HepG2 (cell line): ENCODE data around the gene SNAI1. TPM values are rescaled to one million over a fixed set of nuclear protein-coding genes. Genes with fewer than 3 reads are reported as not detected.

Experiments used
- ATAC-seq: fragments of 200-7000 bp; cut with Tn5 transposase; 3 replicates; pipeline ENCODE4 v1.9.1; 2020; ENCODE audit warnings: mild to moderate bottlenecking, moderate library complexity
- BruUV-seq: library from RNA; stranded (reverse); fragments of 400-500 nt; replicated peaks from 2 replicates; lab custom pipeline; 2021; lab: Mats Ljungman, UMichigan
- CTCF ChIA-PET: fragments of 300-600 bp; formaldehyde crosslinking; extraction: SDS; loops from one replicate; lab custom pipeline; 2021; ENCODE audit warnings: low total read pairs, inconsistent platforms, low intra/inter-chr PET ratio; lab: Yijun Ruan, JAX
- POLR2A ChIA-PET: fragments of 350-600 bp; sonication (Branson Sonifier 250); formaldehyde crosslinking; loops from one replicate; lab custom pipeline; 2020; ENCODE audit warnings: antibody characterized with exemption, inconsistent platforms; lab: Yijun Ruan, JAX
- DNase-seq: peaks from one replicate; pipeline ENCODE4 v3.0.0-alpha.2; 2015; ENCODE audit warnings: low spot score
- FAIRE-seq: peaks from 3 replicates; lab custom pipeline; 2011; peaks lifted over from hg19 to GRCh38; lab: Jason Lieb, UNC
- H2AFZ ChIP-seq: one replicate; pipeline ENCODE4 v1.6.1; 2011; ENCODE audit warnings: low read length, inconsistent platforms
- H3K27ac ChIP-seq: fragments of 300-600 bp; 3 replicates; pipeline ENCODE4 v1.8.0; 2011; ENCODE audit warnings: mixed run types, mild to moderate bottlenecking, mixed read lengths, low read length, inconsistent platforms; ENCODE audit not compliant: insufficient read depth; ENCODE audit errors: extremely low read length
- H3K27me3 ChIP-seq, 2 experiments: fragments of 200-600 bp in 1 of 2; 2 replicates in 1 of 2; 3 replicates in 1 of 2; pipeline versions ENCODE4 v1.6.0 to v1.8.0; 2011; ENCODE audit warnings: low read length in 2 of 2, mild to moderate bottlenecking in 2 of 2, moderate library complexity in 2 of 2, inconsistent platforms in 1 of 2; ENCODE audit not compliant: insufficient read depth in 2 of 2, control insufficient read depth in 1 of 2
- H3K36me3 ChIP-seq, 2 experiments: fragments of 200-600 bp in 1 of 2; replicated peaks in 1 of 2; 2 replicates in 1 of 2; 3 replicates in 1 of 2; pipeline versions ENCODE4 v1.5.1 to v1.8.0; 2011; ENCODE audit warnings: low read length in 2 of 2, inconsistent platforms in 1 of 2; ENCODE audit not compliant: insufficient read depth in 2 of 2, control insufficient read depth in 1 of 2
- H3K4me1 ChIP-seq: 2 replicates; pipeline ENCODE4 v1.5.1; 2012; ENCODE audit warnings: low read length, inconsistent platforms; ENCODE audit not compliant: insufficient read depth
- H3K4me2 ChIP-seq: 2 replicates; pipeline ENCODE4 v1.6.0; 2011; ENCODE audit warnings: low read depth, low read length, inconsistent platforms
- H3K4me3 ChIP-seq, 3 experiments: fragments of 200-600 bp in 1 of 3; sonication (generic), shearing (Covaris generic) in 1 of 3; replicated peaks in 1 of 3; 2 replicates each; pipeline ENCODE4 v1.5.1; 2011 to 2016; ENCODE audit warnings: low read length in 3 of 3, inconsistent platforms in 2 of 3, low read depth in 2 of 3, mild to moderate bottlenecking in 2 of 3, control low read depth in 1 of 3, mixed read lengths in 1 of 3; ENCODE audit not compliant: insufficient read depth in 1 of 3
- H3K79me2 ChIP-seq: one replicate; pipeline ENCODE4 v1.6.1; 2011; ENCODE audit warnings: low read length, inconsistent platforms; ENCODE audit not compliant: insufficient read depth
- H3K9ac ChIP-seq: 2 replicates; pipeline ENCODE4 v1.6.0; 2011; ENCODE audit warnings: mild to moderate bottlenecking, low read depth, low read length, inconsistent platforms; ENCODE audit not compliant: insufficient read depth
- H3K9me3 ChIP-seq: 2 replicates; pipeline ENCODE4 v1.5.1; 2012; ENCODE audit warnings: mild to moderate bottlenecking, low read length
- H4K20me1 ChIP-seq: 2 replicates; pipeline ENCODE4 v1.6.0; 2011; ENCODE audit warnings: inconsistent platforms, mild to moderate bottlenecking, low read length, moderate library complexity; ENCODE audit not compliant: insufficient read depth
- ADNP ChIP-seq: sonication (generic); formaldehyde crosslinking; IDR thresholded peaks from 2 replicates; pipeline ENCODE4 v1.4.0; 2020; ENCODE audit warnings: missing genetic modification reagents
- ATF7 ChIP-seq, 2 experiments: fragments of 450-650 bp in 1 of 2; sonication (generic) in 1 of 2; formaldehyde crosslinking in 1 of 2; IDR thresholded peaks; 2 replicates each; pipeline versions ENCODE4 v1.4.0 to v1.6.1; 2016 to 2020; ENCODE audit warnings: antibody characterized with exemption in 1 of 2, mild to moderate bottlenecking in 1 of 2, missing genetic modification reagents in 1 of 2
- FOXO1 ChIP-seq: sonication (generic); formaldehyde crosslinking; IDR thresholded peaks from 2 replicates; pipeline ENCODE4 v1.4.0; 2020; ENCODE audit warnings: missing genetic modification reagents
- MTF2 ChIP-seq: sonication (generic); formaldehyde crosslinking; IDR thresholded peaks from 2 replicates; pipeline ENCODE4 v1.5.0; 2020; ENCODE audit warnings: missing genetic modification reagents, borderline replicate concordance
- MYNN ChIP-seq: sonication (generic); formaldehyde crosslinking; IDR thresholded peaks from 2 replicates; pipeline ENCODE4 v1.4.0; 2020; ENCODE audit warnings: mild to moderate bottlenecking, low read depth, missing genetic modification reagents
- RBM22 ChIP-seq: fragments of 200-400 bp; formaldehyde crosslinking; optimal IDR thresholded peaks from 2 replicates; pipeline ENCODE3; 2017; ENCODE audit warnings: mild to moderate bottlenecking, low read length, moderate library complexity
- SOX6 ChIP-seq, 2 experiments: fragments of 450-650 bp in 1 of 2; sonication (generic) in 1 of 2; formaldehyde crosslinking in 1 of 2; IDR thresholded peaks; 2 replicates each; pipeline versions ENCODE4 v1.4.0 to v1.6.1; 2017 to 2020; ENCODE audit warnings: antibody characterized with exemption in 1 of 2, mild to moderate bottlenecking in 1 of 2, missing genetic modification reagents in 1 of 2
- TSC22D2 ChIP-seq: sonication (generic); formaldehyde crosslinking; IDR thresholded peaks from 2 replicates; pipeline ENCODE4 v1.5.1; 2020; ENCODE audit warnings: missing genetic modification reagents, mild to moderate bottlenecking, borderline replicate concordance
- ZNF414 ChIP-seq: sonication (generic); formaldehyde crosslinking; IDR thresholded peaks from 2 replicates; pipeline ENCODE4 v1.5.0; 2020; ENCODE audit warnings: missing genetic modification reagents
- ZNF501 ChIP-seq: sonication (generic); formaldehyde crosslinking; IDR thresholded peaks from 2 replicates; pipeline ENCODE4 v1.5.1; 2020; ENCODE audit warnings: mild to moderate bottlenecking, moderate library complexity, missing genetic modification reagents
- ZNF609 ChIP-seq: sonication (generic); formaldehyde crosslinking; IDR thresholded peaks from 2 replicates; pipeline ENCODE4 v1.4.0; 2020; ENCODE audit warnings: mild to moderate bottlenecking, missing genetic modification reagents, borderline replicate concordance
- ZNF766 ChIP-seq: sonication (generic); formaldehyde crosslinking; IDR thresholded peaks from 2 replicates; pipeline ENCODE4 v1.5.0; 2020; ENCODE audit warnings: missing genetic modification reagents, borderline replicate concordance
- WGBS: methylation state at CpG from one replicate; pipeline ENCODE4 v1.1.6; 2017; ENCODE audit warnings: low lambda C conversion rate; 5-methylcytosine and 5-hydroxymethylcytosine counted together
- in situ Hi-C: cut with HindIII; loops from 2 replicates; pipeline ENCODE4 v1.10.0; 2017; ENCODE audit warnings: low pct_unique_long_range_greater_than_20kb; ENCODE audit not compliant: extremely low pct_ligation_motif_present
- intact Hi-C: fragments of 100-400 bp; cut with micrococcal nuclease; formaldehyde crosslinking; loops from one replicate; pipeline ENCODE4 v1.10.0; 2022; ENCODE audit not compliant: unreplicated experiment
- polyA plus RNA-seq, 8 experiments: library from polyadenylated mRNA; depleted of rRNA in 3 of 8; stranded (reverse) in 7 of 8; unstranded in 1 of 8; fragments of >200 nt; fragmentation: Illumina TruSeq in 4 of 8; extraction: Trizol in 4 of 8; gene quantifications; 2 replicates each; pipeline versions ENCODE4 v1.2.1 to v1.2.3, GENCODE V29; 2011 to 2016; ENCODE audit warnings: low read depth in 4 of 8, missing spikeins in 1 of 8, mixed read lengths in 1 of 8; ENCODE audit not compliant: insufficient read depth in 1 of 8
- total RNA-seq, 5 experiments: library from RNA; depleted of rRNA; stranded (reverse); fragments of >200 nt; fragmentation: Illumina TruSeq; extraction: Trizol; gene quantifications; 2 replicates each; pipeline ENCODE4 v1.2.3, GENCODE V29; 2016; ENCODE audit warnings: low read depth in 1 of 5
- TF ChIP-seq, protein P1 (sequence below): sonication (generic); formaldehyde crosslinking; IDR thresholded peaks from 2 replicates; pipeline ENCODE4 v1.8.0; 2022; ENCODE audit warnings: mild to moderate bottlenecking, missing genetic modification reagents, moderate library complexity

The SNAI1 gene
- total and polyA plus RNA-seq, 2 of the 13 experiments (the other 11 are each of a cell fraction or from before 2014, with no cell fraction given): 1.3 to 1.4 TPM

DNA sequence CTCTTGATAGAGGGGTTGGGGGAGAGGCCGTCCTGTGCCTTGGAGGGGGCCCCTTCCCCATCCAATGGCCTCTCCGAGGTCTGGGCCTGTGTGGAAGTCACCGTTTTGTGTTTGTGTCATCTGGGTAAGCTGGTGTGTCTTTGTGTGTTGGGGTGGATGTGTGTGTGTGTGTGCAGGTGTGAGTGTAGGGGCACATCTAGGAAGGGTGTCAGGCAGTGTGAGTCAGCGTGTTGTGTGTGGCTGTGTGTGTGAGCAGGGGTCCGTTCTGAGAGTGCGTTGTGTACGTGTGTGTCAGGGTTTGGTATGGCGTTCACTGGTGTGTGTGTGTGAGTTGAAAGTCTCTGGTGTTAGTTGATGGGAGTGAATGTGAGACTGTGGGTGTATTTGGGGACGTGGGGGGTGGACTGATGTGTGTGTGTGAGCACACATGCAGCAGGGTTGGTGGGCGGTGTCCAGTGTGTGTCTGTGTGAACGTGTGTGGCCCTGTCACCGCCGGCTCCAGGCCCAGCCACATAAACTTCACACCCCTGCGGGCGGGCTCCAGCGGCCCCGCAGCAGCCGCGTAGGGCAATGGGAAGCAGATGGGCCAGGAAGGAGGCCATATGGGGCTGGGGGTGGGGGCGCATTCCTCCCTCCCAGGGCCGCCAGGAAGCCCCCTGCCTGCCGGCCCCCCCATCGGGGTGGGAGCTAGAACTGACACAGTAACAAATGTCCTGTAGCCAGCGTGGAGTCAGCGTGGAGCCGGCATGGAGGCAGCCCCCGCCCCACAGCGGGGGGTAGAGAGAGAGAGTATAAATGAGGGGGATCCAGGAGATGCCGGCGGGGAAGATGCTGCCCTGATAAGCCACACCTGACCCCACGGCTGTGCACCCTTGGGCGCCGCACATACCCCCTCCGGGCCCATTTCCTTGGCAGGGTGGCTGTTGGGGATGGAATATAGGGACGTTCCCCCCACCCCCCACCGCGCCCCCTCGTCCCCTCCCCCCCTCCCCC is 32.1 kb downstream of the SNAI1 start (continued):
- TF ChIP-seq ATF7 (IDR thresholded peaks at IDR 0.05): no peak
- no peak for TF ChIP-seq ATF7 (CRISPR knock-in tag; IDR thresholded peaks at IDR 0.05)

- ChIA-PET POLR2A (interaction anchor here (0.7 to 1.2 kb wide), 2 partner anchors 16 to 29 kb away, joined by 3 read pairs; no protein-coding TSS in a partner anchor), CTCF (no interaction called here)
- Histone ChIP-seq H3K4me1 (peaks cover 40% of the 10 kb centered on the region), H3K9ac (peak overlapping the region; percentile 41; the same call in 1 of the 2 replicates), H2AFZ (peak overlapping the region; percentile 31), H3K4me2 (peak overlapping the region; percentile 93), H3K79me2 (no peaks in the 10 kb centered on the region), H3K27me3 (peaks cover 3 to 11% of the 10 kb centered on the region in 2 experiments; a peak in 3 of 5 replicates), H3K27ac (no peak overlapping the region), H3K36me3 (no peaks in the 10 kb centered on the region), H4K20me1 (no peaks in the 10 kb centered on the region), H3K4me3 (peak overlapping the region in 2 of 3 experiments; percentile 49 to 68; a peak in 5 of 6 replicates), H3K9me3 (no peaks in the 10 kb centered on the region)
- ATAC-seq (no peak; the same call in 2 of the 3 replicates), FAIRE-seq (no peak), DNase-seq (no peak)
- 51% methylated on average over 8 of the region's 8 CpGs for WGBS
- in situ Hi-C loops (no loop called here), intact Hi-C loops (no loop called here)
- no TSS peak for BruUV-seq
- TF ChIP-seq ZNF766 (CRISPR knock-in tag) (no peak), ZNF609 (CRISPR knock-in tag) (0 out of 2 replicates have a peak, but pooled peaks have one; percentile 6), SOX6 (IDR thresholded peaks at IDR 0.05) (no peak), SOX6 (CRISPR knock-in tag; IDR thresholded peaks at IDR 0.05) (no peak), ZNF501 (CRISPR knock-in tag) (0 out of 2 replicates have a peak, but pooled peaks have one; percentile 7), MYNN (CRISPR knock-in tag) (no peak), RBM22 (no peak), FOXO1 (CRISPR knock-in tag) (no peak), TSC22D2 (CRISPR knock-in tag) (no peak), MTF2 (CRISPR knock-in tag) (0 out of 2 replicates have a peak, but pooled peaks have one; percentile 22), ZNF414 (0 out of 2 replicates have a peak, but pooled peaks have one; percentile 11), ADNP (CRISPR knock-in tag) (0 out of 2 replicates have a peak, but pooled peaks have one; percentile 13)
- TF ChIP-seq, protein P1, sequence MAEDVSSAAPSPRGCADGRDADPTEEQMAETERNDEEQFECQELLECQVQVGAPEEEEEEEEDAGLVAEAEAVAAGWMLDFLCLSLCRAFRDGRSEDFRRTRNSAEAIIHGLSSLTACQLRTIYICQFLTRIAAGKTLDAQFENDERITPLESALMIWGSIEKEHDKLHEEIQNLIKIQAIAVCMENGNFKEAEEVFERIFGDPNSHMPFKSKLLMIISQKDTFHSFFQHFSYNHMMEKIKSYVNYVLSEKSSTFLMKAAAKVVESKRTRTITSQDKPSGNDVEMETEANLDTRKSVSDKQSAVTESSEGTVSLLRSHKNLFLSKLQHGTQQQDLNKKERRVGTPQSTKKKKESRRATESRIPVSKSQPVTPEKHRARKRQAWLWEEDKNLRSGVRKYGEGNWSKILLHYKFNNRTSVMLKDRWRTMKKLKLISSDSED: no peak
Observed at GRCh38 chr20:50015636-50015992, 32.8 kb downstream of the SNAI1 start.
